ENCODE measurements around the gene HECTD4. TPM values are rescaled to one million over a fixed set of nuclear protein-coding genes. Genes with fewer than 3 reads are reported as not detected.

Gene HECTD4
- total and polyA plus RNA-seq, 2 experiments from 2014 or later, result 29.4 to 33.7 TPM

DNA sequence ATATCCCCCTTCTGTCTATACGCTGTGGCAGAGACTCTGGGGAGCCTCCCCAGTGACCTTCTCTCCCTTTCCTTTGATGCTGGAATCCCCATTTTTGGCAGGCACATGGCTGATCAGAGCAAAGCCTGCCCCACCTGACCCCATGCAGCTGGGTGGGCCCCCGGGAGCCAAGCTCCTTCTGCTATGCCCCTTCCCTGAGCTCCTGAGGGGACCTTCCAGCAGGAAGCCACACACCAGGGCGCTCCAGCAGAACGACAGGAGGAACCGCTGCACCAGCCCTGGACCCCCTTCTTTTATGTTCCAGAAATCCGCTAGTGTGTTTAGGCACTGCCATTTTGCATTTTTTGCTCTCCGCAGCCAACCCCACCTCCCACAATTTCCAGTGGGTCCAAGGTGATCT lies 212.3 kb downstream of the HECTD4 start:
- Histone ChIP-seq H3K4me1 (ENCODE audit: low read depth) (no peaks in the 10 kb centered on the region), H3K27ac (peak overlapping the region; percentile 3), H3K36me3 (peaks cover 19% of the 10 kb centered on the region), H3K9me3 (ENCODE audit: low read depth) (no peaks in the 10 kb centered on the region), H3K4me3 (no peak overlapping the region), H3K27me3 (no peaks in the 10 kb centered on the region)
- no peak for DNase-seq (ENCODE audit: low read depth in 1 of 2, low spot score in 1 of 2)
- TF ChIP-seq, protein P1, sequence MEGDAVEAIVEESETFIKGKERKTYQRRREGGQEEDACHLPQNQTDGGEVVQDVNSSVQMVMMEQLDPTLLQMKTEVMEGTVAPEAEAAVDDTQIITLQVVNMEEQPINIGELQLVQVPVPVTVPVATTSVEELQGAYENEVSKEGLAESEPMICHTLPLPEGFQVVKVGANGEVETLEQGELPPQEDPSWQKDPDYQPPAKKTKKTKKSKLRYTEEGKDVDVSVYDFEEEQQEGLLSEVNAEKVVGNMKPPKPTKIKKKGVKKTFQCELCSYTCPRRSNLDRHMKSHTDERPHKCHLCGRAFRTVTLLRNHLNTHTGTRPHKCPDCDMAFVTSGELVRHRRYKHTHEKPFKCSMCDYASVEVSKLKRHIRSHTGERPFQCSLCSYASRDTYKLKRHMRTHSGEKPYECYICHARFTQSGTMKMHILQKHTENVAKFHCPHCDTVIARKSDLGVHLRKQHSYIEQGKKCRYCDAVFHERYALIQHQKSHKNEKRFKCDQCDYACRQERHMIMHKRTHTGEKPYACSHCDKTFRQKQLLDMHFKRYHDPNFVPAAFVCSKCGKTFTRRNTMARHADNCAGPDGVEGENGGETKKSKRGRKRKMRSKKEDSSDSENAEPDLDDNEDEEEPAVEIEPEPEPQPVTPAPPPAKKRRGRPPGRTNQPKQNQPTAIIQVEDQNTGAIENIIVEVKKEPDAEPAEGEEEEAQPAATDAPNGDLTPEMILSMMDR (IDR thresholded peaks at IDR 0.05; ENCODE audit: low read depth, low read length), result no peak

DNA sequence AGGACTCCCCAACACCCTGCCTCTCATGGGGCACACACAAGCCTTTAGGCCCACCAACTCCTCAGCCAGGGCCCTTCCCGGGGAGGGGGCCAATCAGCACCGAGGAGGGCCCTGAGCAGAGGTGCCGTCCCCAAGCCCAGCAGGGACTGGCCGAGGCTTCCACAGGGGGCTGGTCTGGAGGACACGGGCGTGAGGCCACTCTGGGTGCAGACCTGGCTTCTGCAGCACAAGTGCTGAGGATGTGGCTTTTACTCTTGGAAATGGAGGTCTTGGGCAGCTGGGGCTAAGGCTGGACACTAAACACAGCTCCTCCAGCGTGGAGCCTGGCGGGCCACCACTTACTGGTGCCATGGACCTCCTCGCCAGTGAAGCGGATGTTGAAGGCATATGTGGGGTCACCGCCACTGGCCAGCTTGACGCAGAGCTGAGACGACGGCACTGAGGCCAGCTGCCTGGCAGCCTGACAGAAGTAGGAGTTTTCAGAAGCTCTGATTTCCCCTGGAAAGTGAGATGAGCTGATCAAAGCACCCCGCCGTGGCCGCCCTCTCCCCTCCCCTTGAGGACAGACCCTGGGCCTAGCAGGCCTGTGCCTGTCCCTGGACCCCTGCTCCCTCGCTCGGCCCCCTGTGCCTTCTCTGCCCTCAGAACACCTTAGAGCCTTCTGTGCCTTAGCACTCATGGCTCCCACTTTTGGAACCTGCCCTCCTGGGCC lies 212.9 kb downstream of the HECTD4 start:
- H3K4me1 ChIP-seq (ENCODE audit: low read depth), result no peaks in the 10 kb centered on the region
- H3K9me3 ChIP-seq (ENCODE audit: low read depth), result no peaks in the 10 kb centered on the region
- no peaks in the 10 kb centered on the region for H3K27me3 ChIP-seq
- H3K27ac ChIP-seq, result no peak overlapping the region
- TF ChIP-seq, protein P1 (IDR thresholded peaks at IDR 0.05; ENCODE audit: low read depth, low read length), result no peak
- DNase-seq (ENCODE audit: low read depth in 1 of 2, low spot score in 1 of 2), result no peak
- H3K4me3 ChIP-seq, result no peak overlapping the region
- peaks cover 13% of the 10 kb centered on the region for H3K36me3 ChIP-seq

DNA sequence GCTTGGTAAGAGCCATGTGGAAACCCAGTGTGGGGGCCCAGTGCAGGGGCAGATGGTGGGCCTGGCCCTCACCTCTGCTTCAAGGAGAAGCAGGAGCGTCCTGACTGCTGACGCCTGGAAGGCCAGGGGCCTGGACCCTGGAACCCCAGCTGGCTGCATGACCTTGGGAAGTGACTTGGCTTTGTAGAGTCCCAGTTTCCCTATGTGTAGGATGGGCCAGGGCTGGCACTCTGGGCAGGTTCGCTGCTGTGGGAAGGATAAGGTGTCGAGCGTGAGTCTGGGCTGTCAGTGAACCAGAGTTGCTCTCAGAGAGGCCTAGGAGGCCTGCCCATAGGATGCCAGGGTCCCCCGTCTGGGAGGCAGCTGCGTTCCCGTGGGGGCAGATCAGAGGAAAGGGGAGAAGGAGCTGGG lies 213.7 kb downstream of the HECTD4 start:
- Histone ChIP-seq H3K27ac (no peak overlapping the region), H3K27me3 (no peaks in the 10 kb centered on the region), H3K4me1 (ENCODE audit: low read depth) (no peaks in the 10 kb centered on the region), H3K9me3 (ENCODE audit: low read depth) (no peaks in the 10 kb centered on the region), H3K36me3 (peaks cover 13% of the 10 kb centered on the region), H3K4me3 (no peak overlapping the region)
- DNase-seq (ENCODE audit: low read depth in 1 of 2, low spot score in 1 of 2), result no peak
- TF ChIP-seq, protein P1 (IDR thresholded peaks at IDR 0.05; ENCODE audit: low read depth, low read length), result no peak

DNA sequence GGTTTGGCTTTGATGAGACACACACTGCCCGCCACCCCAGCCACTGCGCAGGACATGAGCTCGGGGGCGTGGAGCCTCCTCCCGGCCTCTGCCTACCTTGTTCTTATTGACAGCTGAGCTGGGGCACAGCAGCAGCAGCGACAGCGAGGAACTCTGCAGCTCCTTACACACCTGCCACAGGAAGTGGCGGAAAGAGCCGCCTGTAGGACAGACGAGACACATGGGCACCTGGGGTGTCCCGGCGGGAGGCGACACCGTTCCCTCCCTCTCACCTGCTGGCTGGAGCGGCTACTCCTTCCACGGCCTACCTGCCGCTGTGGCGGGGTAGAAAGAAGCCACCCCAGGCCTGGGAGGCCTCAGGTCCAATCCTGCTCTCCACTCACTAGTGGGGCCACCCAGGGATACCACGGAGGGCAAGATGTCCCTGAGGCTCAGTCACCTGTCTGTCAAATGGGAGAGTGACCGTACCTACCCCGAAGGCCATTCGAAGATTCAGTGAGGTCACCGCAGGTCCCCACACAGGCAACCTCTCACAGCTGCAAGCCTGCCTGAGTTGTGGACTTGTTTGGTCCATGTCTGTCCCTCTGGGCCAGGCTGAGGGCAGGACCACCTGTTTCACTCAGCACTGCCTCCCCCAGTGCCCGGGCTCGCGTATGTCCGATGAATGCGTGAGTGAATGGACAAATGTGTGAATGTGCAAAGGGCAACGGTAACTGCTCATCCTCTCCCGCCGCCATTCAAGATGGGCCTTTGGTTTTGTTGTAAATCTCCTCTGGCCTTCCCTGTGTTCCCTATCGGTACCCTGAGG lies 214.3 kb downstream of the HECTD4 start:
- Histone ChIP-seq H3K4me1 (ENCODE audit: low read depth) (no peaks in the 10 kb centered on the region), H3K27ac (no peak overlapping the region), H3K27me3 (no peaks in the 10 kb centered on the region), H3K36me3 (peaks cover 18% of the 10 kb centered on the region), H3K4me3 (no peak overlapping the region), H3K9me3 (ENCODE audit: low read depth) (no peaks in the 10 kb centered on the region)
- no peak for DNase-seq (ENCODE audit: low read depth in 1 of 2, low spot score in 1 of 2)
- TF ChIP-seq, protein P1 (IDR thresholded peaks at IDR 0.05; ENCODE audit: low read depth, low read length), result no peak

DNA sequence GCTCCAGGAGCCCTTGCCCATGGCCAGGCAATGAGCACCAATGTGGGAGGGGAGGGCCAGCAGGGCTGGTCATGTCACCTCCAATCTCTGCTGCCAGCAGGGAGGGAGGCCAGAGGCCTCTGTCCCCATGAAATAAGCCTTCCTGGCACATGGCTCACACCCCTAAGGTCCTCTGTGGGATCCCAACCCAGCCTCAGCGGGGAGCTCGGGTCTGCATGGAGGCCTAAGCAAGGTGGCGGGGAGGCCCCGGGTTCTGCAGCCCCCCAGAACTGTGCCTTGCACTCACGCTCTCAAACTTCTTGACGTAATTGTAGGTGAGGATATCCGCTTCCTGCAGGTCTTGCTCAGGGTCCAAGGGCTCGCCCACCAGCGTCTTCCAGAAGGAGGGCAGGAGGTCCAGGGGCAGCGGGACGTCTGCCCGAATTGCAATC lies 215.2 kb downstream of the HECTD4 start:
- no peak for DNase-seq (ENCODE audit: low read depth in 1 of 2, low spot score in 1 of 2)
- TF ChIP-seq, protein P1 (IDR thresholded peaks at IDR 0.05; ENCODE audit: low read depth, low read length), result no peak
- Histone ChIP-seq H3K27ac (no peak overlapping the region), H3K9me3 (ENCODE audit: low read depth) (no peaks in the 10 kb centered on the region), H3K4me1 (ENCODE audit: low read depth) (no peaks in the 10 kb centered on the region), H3K4me3 (no peak overlapping the region), H3K27me3 (no peaks in the 10 kb centered on the region), H3K36me3 (peaks cover 23% of the 10 kb centered on the region)
